WTC11 (cell line): ENCODE data around the gene ZNF646. TPM values are rescaled to one million over a fixed set of nuclear protein-coding genes. Genes with fewer than 3 reads are reported as not detected.

Experiments used
- ATAC-seq: fragments of 200-7000 bp; cut with Tn5 transposase; 2 replicates; pipeline ENCODE4 v1.10.0; 2021; ENCODE audit warnings: mild to moderate bottlenecking, moderate library complexity
- CTCF ChIA-PET: fragments of 300-600 bp; sonication (Branson Sonifier 250); formaldehyde crosslinking; loops from one replicate; lab custom pipeline; 2021; ENCODE audit warnings: antibody characterized with exemption; lab: Charles Lee
- POLR2A ChIA-PET: fragments of 350-600 bp; sonication (Branson Sonifier 250); formaldehyde crosslinking; loops from one replicate; lab custom pipeline; 2021; ENCODE audit warnings: antibody characterized with exemption; lab: Charles Lee
- DNase-seq: peaks from one replicate; pipeline ENCODE4 v3.0.0; 2021; ENCODE audit warnings: low spot score
- H3K27ac Mint-ChIP-seq: 2 replicates; pipeline ENCODE4 v1.8.0; 2021; ENCODE audit warnings: mixed read lengths
- H3K27me3 Mint-ChIP-seq: 2 replicates; pipeline ENCODE4 v1.8.0; 2021; ENCODE audit warnings: low read depth, mild to moderate bottlenecking, moderate library complexity, mixed read lengths
- H3K36me3 Mint-ChIP-seq: 2 replicates; pipeline ENCODE4 v1.8.0; 2021; ENCODE audit warnings: mixed read lengths
- H3K4me1 Mint-ChIP-seq: 2 replicates; pipeline ENCODE4 v1.8.0; 2022; ENCODE audit warnings: mixed read lengths
- H3K4me3 Mint-ChIP-seq: 2 replicates; pipeline ENCODE4 v1.8.0; 2021; ENCODE audit warnings: mild to moderate bottlenecking, moderate library complexity, mixed read lengths
- H3K9me3 Mint-ChIP-seq: 2 replicates; pipeline ENCODE4 v1.8.0; 2021; ENCODE audit warnings: mixed read lengths
- ATF1 ChIP-seq: sonication (generic); formaldehyde crosslinking; IDR thresholded peaks from 2 replicates; pipeline ENCODE4 v1.8.1; 2023; ENCODE audit warnings: mild to moderate bottlenecking, moderate library complexity, missing genetic modification reagents
- CBFB ChIP-seq: sonication (generic); formaldehyde crosslinking; IDR thresholded peaks from 2 replicates; pipeline ENCODE4 v1.8.1; 2022; ENCODE audit warnings: mild to moderate bottlenecking, low read depth, missing genetic modification reagents
- FOXJ3 ChIP-seq: sonication (generic); formaldehyde crosslinking; IDR thresholded peaks from 2 replicates; pipeline ENCODE4 v1.9.0; 2021; ENCODE audit warnings: missing genetic modification reagents, mild to moderate bottlenecking, borderline replicate concordance
- IRF2 ChIP-seq: sonication (generic); formaldehyde crosslinking; IDR thresholded peaks from 2 replicates; pipeline ENCODE4 v1.8.0; 2022; ENCODE audit warnings: low read depth, missing genetic modification reagents, borderline replicate concordance
- JUN ChIP-seq: sonication (generic); formaldehyde crosslinking; IDR thresholded peaks from 2 replicates; pipeline ENCODE4 v1.8.0; 2023; ENCODE audit warnings: mild to moderate bottlenecking, missing genetic modification reagents
- MXD4 ChIP-seq: fragments of 250-450 bp; sonication (Bioruptor Pico); IDR thresholded peaks from 2 replicates; pipeline ENCODE4 v1.8.0; 2021; ENCODE audit warnings: mild to moderate bottlenecking, moderate library complexity, borderline replicate concordance
- PRRX2 ChIP-seq: fragments of 250-450 bp; sonication (Bioruptor Pico); IDR thresholded peaks from 2 replicates; pipeline ENCODE4 v1.8.0; 2021; ENCODE audit warnings: mild to moderate bottlenecking
- total RNA-seq: library from RNA; stranded (reverse); gene quantifications from 3 replicates; pipeline ENCODE4 v1.2.3, GENCODE V29; 2021
- TF ChIP-seq, protein P1 (sequence below): sonication (generic); formaldehyde crosslinking; IDR thresholded peaks from 2 replicates; pipeline ENCODE4 v1.8.0; 2022; ENCODE audit warnings: mild to moderate bottlenecking, missing genetic modification reagents
- TF ChIP-seq, protein P2 (sequence below): sonication (generic); formaldehyde crosslinking; IDR thresholded peaks from 2 replicates; pipeline ENCODE4 v1.8.1; 2023; ENCODE audit warnings: mild to moderate bottlenecking, moderate library complexity, missing genetic modification reagents
- TF ChIP-seq, protein P3 (sequence below): sonication (generic); formaldehyde crosslinking; IDR thresholded peaks from 2 replicates; pipeline ENCODE4 v1.8.1; 2022; ENCODE audit warnings: mild to moderate bottlenecking, moderate library complexity, missing genetic modification reagents
- TF ChIP-seq, protein P4 (sequence below): fragments of 200-600 bp; IDR thresholded peaks from 2 replicates; pipeline ENCODE4 v1.8.0; 2022; ENCODE audit warnings: antibody characterized with exemption
- TF ChIP-seq, protein P5 (sequence below): fragments of 250-450 bp; sonication (Bioruptor Pico); IDR thresholded peaks from 2 replicates; pipeline ENCODE4 v1.9.0; 2021; ENCODE audit warnings: moderate library complexity, mild to moderate bottlenecking, inconsistent platforms, borderline replicate concordance
- TF ChIP-seq, protein P6 (sequence below): fragments of 250-450 bp; sonication (Bioruptor Pico); IDR thresholded peaks from 2 replicates; pipeline ENCODE4 v1.9.0; 2021; ENCODE audit warnings: mild to moderate bottlenecking
- TF ChIP-seq, protein P7 (sequence below): sonication (generic); formaldehyde crosslinking; IDR thresholded peaks from 2 replicates; pipeline ENCODE4 v1.8.0; 2022; ENCODE audit warnings: mild to moderate bottlenecking, missing genetic modification reagents
- TF ChIP-seq, protein P8 (sequence below): sonication (generic); formaldehyde crosslinking; IDR thresholded peaks from 2 replicates; pipeline ENCODE4 v1.8.0; 2022; ENCODE audit warnings: mild to moderate bottlenecking, missing genetic modification reagents
- TF ChIP-seq, protein P9 (sequence below): sonication (generic); formaldehyde crosslinking; conservative IDR thresholded peaks from 2 replicates; pipeline ENCODE4 v1.8.1; 2022; ENCODE audit warnings: mild to moderate bottlenecking, missing genetic modification reagents

ZNF646 gene
- total RNA-seq, 1 experiment from 2014 or later: 29.3 TPM

DNA sequence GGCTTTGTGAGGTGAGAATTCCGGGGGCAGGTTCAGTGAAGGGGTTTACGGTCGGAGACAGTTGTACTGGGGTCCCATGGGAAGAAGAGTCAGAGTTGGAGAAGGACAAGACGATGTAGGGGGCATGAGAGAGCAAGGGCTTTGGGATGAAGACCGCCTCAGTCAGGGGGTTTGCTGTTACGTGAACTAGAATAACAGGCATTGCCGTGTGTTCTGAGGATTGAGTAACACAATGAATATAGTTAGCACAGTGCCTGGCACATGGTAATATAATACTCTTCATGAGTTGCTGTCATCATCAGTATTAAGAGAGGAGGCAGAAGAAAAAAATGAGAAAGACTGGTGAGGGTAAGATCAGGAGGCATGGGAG lies 577 bp downstream of the ZNF646 start:
- ChIA-PET POLR2A (interaction anchor here (0.7 to 1.7 kb wide), 8 partner anchors 9 to 105 kb away, joined by 3 to 13 read pairs (median 8); partner anchors contain the start of genes FUS, KAT8 and PRSS8), CTCF (interaction anchor here (1.0 to 2.4 kb wide), 8 partner anchors 20 to 386 kb away, joined by 4 to 22 read pairs (median 9); partner anchors contain the start of genes HSD3B7, VKORC1 and ZNF843)
- ATAC-seq: no peak
- no peak for DNase-seq
- peaks cover 24% of the 10 kb centered on the region for H3K36me3 Mint-ChIP-seq
- H3K27ac Mint-ChIP-seq: peak overlapping the region; percentile 95
- H3K4me1 Mint-ChIP-seq: peaks cover 19% of the 10 kb centered on the region
- TF ChIP-seq, protein P1, sequence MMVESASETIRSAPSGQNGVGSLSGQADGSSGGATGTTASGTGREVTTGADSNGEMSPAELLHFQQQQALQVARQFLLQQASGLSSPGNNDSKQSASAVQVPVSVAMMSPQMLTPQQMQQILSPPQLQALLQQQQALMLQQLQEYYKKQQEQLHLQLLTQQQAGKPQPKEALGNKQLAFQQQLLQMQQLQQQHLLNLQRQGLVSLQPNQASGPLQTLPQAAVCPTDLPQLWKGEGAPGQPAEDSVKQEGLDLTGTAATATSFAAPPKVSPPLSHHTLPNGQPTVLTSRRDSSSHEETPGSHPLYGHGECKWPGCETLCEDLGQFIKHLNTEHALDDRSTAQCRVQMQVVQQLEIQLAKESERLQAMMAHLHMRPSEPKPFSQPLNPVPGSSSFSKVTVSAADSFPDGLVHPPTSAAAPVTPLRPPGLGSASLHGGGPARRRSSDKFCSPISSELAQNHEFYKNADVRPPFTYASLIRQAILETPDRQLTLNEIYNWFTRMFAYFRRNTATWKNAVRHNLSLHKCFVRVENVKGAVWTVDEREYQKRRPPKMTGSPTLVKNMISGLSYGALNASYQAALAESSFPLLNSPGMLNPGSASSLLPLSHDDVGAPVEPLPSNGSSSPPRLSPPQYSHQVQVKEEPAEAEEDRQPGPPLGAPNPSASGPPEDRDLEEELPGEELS (CRISPR knock-in tag): no peak
- TF ChIP-seq, protein P2, sequence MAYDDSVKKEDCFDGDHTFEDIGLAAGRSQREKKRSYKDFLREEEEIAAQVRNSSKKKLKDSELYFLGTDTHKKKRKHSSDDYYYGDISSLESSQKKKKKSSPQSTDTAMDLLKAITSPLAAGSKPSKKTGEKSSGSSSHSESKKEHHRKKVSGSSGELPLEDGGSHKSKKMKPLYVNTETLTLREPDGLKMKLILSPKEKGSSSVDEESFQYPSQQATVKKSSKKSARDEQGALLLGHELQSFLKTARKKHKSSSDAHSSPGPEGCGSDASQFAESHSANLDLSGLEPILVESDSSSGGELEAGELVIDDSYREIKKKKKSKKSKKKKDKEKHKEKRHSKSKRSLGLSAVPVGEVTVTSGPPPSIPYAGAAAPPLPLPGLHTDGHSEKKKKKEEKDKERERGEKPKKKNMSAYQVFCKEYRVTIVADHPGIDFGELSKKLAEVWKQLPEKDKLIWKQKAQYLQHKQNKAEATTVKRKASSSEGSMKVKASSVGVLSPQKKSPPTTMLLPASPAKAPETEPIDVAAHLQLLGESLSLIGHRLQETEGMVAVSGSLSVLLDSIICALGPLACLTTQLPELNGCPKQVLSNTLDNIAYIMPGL (CRISPR knock-in tag): 0 out of 2 replicates have a peak, but pooled peaks have one; percentile 0
- H3K27me3 Mint-ChIP-seq: no peaks in the 10 kb centered on the region
- peak overlapping the region; percentile 90 for H3K4me3 Mint-ChIP-seq
- H3K9me3 Mint-ChIP-seq: no peaks in the 10 kb centered on the region

DNA sequence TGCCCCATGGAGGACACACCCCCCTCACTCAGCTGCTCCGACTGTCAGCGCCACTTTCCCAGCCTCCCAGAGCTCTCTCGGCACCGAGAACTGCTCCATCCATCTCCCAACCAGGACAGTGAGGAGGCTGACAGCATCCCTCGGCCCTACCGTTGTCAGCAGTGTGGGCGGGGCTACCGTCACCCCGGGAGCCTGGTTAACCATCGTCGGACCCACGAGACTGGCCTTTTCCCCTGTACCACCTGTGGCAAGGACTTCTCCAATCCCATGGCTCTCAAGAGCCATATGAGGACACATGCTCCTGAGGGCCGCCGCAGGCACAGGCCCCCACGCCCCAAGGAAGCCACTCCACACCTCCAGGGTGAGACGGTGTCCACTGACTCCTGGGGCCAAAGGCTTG lies 2.1 kb downstream of the ZNF646 start:
- Mint-ChIP-seq H3K36me3 (peaks cover 27% of the 10 kb centered on the region), H3K4me3 (peak overlapping the region; percentile 90), H3K27me3 (no peaks in the 10 kb centered on the region), H3K9me3 (no peaks in the 10 kb centered on the region), H3K4me1 (peaks cover 19% of the 10 kb centered on the region), H3K27ac (no peak overlapping the region)
- TF ChIP-seq JUN (CRISPR knock-in tag) (no peak), PRRX2 (CRISPR knock-in tag) (no peak)
- TF ChIP-seq, protein P3, sequence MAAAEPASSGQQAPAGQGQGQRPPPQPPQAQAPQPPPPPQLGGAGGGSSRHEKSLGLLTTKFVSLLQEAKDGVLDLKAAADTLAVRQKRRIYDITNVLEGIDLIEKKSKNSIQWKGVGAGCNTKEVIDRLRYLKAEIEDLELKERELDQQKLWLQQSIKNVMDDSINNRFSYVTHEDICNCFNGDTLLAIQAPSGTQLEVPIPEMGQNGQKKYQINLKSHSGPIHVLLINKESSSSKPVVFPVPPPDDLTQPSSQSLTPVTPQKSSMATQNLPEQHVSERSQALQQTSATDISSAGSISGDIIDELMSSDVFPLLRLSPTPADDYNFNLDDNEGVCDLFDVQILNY: no peak
- TF ChIP-seq, protein P4, sequence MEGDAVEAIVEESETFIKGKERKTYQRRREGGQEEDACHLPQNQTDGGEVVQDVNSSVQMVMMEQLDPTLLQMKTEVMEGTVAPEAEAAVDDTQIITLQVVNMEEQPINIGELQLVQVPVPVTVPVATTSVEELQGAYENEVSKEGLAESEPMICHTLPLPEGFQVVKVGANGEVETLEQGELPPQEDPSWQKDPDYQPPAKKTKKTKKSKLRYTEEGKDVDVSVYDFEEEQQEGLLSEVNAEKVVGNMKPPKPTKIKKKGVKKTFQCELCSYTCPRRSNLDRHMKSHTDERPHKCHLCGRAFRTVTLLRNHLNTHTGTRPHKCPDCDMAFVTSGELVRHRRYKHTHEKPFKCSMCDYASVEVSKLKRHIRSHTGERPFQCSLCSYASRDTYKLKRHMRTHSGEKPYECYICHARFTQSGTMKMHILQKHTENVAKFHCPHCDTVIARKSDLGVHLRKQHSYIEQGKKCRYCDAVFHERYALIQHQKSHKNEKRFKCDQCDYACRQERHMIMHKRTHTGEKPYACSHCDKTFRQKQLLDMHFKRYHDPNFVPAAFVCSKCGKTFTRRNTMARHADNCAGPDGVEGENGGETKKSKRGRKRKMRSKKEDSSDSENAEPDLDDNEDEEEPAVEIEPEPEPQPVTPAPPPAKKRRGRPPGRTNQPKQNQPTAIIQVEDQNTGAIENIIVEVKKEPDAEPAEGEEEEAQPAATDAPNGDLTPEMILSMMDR: no peak
- ChIA-PET POLR2A (no interaction called here), CTCF (no interaction called here)
- DNase-seq (no peak), ATAC-seq (no peak)

DNA sequence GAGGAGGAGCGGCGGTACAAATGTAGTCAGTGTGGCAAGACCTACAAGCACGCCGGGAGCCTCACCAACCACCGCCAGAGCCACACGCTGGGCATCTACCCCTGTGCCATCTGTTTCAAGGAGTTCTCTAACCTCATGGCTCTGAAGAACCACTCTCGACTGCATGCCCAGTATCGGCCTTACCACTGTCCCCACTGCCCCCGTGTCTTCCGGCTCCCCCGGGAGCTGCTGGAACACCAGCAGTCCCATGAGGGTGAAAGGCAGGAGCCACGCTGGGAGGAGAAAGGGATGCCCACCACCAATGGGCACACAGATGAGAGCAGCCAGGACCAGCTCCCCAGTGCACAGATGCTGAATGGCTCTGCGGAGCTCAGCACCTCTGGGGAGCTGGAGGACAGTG lies 2.8 kb downstream of the ZNF646 start:
- DNase-seq (no peak), ATAC-seq (no peak)
- ChIA-PET POLR2A (interaction anchor here (0.6 kb wide), 1 partner anchor 77 kb away, joined by 3 read pairs; no protein-coding TSS in a partner anchor), CTCF (no interaction called here)
- Mint-ChIP-seq H3K27me3 (no peaks in the 10 kb centered on the region), H3K9me3 (no peaks in the 10 kb centered on the region), H3K36me3 (peaks cover 27% of the 10 kb centered on the region), H3K4me1 (peaks cover 13% of the 10 kb centered on the region), H3K4me3 (no peak overlapping the region), H3K27ac (no peak overlapping the region)
- no peak for TF ChIP-seq IRF2 (CRISPR knock-in tag)
- TF ChIP-seq, protein P5, sequence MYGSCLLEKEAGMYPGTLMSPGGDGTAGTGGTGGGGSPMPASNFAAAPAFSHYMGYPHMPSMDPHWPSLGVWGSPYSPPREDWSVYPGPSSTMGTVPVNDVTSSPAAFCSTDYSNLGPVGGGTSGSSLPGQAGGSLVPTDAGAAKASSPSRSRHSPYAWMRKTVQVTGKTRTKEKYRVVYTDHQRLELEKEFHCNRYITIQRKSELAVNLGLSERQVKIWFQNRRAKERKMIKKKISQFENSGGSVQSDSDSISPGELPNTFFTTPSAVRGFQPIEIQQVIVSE (CRISPR knock-in tag): no peak
- TF ChIP-seq, protein P3: no peak
- no peak for TF ChIP-seq CBFB (CRISPR knock-in tag)
- TF ChIP-seq, protein P6, sequence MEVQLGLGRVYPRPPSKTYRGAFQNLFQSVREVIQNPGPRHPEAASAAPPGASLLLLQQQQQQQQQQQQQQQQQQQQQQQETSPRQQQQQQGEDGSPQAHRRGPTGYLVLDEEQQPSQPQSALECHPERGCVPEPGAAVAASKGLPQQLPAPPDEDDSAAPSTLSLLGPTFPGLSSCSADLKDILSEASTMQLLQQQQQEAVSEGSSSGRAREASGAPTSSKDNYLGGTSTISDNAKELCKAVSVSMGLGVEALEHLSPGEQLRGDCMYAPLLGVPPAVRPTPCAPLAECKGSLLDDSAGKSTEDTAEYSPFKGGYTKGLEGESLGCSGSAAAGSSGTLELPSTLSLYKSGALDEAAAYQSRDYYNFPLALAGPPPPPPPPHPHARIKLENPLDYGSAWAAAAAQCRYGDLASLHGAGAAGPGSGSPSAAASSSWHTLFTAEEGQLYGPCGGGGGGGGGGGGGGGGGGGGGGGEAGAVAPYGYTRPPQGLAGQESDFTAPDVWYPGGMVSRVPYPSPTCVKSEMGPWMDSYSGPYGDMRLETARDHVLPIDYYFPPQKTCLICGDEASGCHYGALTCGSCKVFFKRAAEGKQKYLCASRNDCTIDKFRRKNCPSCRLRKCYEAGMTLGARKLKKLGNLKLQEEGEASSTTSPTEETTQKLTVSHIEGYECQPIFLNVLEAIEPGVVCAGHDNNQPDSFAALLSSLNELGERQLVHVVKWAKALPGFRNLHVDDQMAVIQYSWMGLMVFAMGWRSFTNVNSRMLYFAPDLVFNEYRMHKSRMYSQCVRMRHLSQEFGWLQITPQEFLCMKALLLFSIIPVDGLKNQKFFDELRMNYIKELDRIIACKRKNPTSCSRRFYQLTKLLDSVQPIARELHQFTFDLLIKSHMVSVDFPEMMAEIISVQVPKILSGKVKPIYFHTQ: no peak
- TF ChIP-seq, protein P7, sequence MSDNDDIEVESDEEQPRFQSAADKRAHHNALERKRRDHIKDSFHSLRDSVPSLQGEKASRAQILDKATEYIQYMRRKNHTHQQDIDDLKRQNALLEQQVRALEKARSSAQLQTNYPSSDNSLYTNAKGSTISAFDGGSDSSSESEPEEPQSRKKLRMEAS (CRISPR knock-in tag): no peak
- TF ChIP-seq, protein P8, sequence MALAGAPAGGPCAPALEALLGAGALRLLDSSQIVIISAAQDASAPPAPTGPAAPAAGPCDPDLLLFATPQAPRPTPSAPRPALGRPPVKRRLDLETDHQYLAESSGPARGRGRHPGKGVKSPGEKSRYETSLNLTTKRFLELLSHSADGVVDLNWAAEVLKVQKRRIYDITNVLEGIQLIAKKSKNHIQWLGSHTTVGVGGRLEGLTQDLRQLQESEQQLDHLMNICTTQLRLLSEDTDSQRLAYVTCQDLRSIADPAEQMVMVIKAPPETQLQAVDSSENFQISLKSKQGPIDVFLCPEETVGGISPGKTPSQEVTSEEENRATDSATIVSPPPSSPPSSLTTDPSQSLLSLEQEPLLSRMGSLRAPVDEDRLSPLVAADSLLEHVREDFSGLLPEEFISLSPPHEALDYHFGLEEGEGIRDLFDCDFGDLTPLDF: no peak
- TF ChIP-seq, protein P9, sequence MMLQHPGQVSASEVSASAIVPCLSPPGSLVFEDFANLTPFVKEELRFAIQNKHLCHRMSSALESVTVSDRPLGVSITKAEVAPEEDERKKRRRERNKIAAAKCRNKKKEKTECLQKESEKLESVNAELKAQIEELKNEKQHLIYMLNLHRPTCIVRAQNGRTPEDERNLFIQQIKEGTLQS (CRISPR knock-in tag): no peak
- TF ChIP-seq FOXJ3: no peak
- TF ChIP-seq MXD4: no peak
- TF ChIP-seq ATF1 (CRISPR knock-in tag): no peak
